ENCODE measurements around the gene LPP. TPM values are rescaled to one million over a fixed set of nuclear protein-coding genes. Genes with fewer than 3 reads are reported as not detected.

The LPP gene
- total RNA-seq, 1 experiment from 2014 or later, result 148 TPM

DNA sequence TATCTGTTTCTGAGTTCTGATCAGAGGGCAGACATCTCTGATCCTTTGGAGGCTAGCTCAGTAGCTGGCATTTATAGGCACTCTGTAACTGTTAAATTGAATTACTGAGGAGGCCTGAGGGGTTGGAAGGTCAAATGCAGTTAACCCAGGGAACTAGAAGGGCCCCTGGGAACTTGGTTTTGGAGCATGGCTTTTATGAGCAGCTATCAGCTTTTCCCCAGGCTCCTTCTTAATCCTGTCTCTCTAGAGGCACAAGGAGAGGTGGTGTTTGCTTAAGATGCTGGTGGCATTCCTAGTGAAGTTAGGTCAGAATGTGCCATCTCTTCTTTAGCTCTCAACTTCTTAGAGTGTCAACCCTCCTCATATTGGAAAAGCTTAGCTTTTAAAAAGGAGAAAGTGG, 128.9 kb downstream of the LPP start:
- Histone ChIP-seq H3K27me3 (ENCODE audit: insufficient read depth, low read depth) (no peaks in the 10 kb centered on the region), H3K27ac (no peak overlapping the region), H3K4me1 (replicated peaks; ENCODE audit: insufficient read depth) (peaks cover 22% of the 10 kb centered on the region), H3K4me3 (no peak overlapping the region), H3K9me2 (ENCODE audit: insufficient read depth) (no peaks in the 10 kb centered on the region), H3K4me2 (no peak overlapping the region), H2AFZ (no peak overlapping the region), H3K9me3 (ENCODE audit: insufficient read depth, low read depth) (no peaks in the 10 kb centered on the region), H3K36me3 (ENCODE audit: low read depth) (no peaks in the 10 kb centered on the region), H3K79me2 (ENCODE audit: low read depth) (peaks cover 20% of the 10 kb centered on the region; the same call in 1 of the 2 replicates), H3F3A (ENCODE audit: insufficient read depth, low read depth) (peaks cover 7% of the 10 kb centered on the region; the same call in 1 of the 2 replicates), H4K20me1 (ENCODE audit: insufficient read depth) (no peaks in the 10 kb centered on the region)
- intact Hi-C loops (cut with micrococcal nuclease; ENCODE audit: unreplicated experiment), result no loop called here
- DNase-seq, result no peak
- POLR2A ChIA-PET (ENCODE audit: unreplicated experiment), result no interaction called here
- CTCF ChIA-PET, result no interaction called here
- no TSS peak for BruUV-seq (replicated peaks)
- TF ChIP-seq, protein P1, sequence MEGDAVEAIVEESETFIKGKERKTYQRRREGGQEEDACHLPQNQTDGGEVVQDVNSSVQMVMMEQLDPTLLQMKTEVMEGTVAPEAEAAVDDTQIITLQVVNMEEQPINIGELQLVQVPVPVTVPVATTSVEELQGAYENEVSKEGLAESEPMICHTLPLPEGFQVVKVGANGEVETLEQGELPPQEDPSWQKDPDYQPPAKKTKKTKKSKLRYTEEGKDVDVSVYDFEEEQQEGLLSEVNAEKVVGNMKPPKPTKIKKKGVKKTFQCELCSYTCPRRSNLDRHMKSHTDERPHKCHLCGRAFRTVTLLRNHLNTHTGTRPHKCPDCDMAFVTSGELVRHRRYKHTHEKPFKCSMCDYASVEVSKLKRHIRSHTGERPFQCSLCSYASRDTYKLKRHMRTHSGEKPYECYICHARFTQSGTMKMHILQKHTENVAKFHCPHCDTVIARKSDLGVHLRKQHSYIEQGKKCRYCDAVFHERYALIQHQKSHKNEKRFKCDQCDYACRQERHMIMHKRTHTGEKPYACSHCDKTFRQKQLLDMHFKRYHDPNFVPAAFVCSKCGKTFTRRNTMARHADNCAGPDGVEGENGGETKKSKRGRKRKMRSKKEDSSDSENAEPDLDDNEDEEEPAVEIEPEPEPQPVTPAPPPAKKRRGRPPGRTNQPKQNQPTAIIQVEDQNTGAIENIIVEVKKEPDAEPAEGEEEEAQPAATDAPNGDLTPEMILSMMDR (conservative IDR thresholded peaks at IDR 0.05), result no peak
- no peak for TF ChIP-seq EZH2 (IDR thresholded peaks at IDR 0.05; ENCODE audit: low read depth)

DNA sequence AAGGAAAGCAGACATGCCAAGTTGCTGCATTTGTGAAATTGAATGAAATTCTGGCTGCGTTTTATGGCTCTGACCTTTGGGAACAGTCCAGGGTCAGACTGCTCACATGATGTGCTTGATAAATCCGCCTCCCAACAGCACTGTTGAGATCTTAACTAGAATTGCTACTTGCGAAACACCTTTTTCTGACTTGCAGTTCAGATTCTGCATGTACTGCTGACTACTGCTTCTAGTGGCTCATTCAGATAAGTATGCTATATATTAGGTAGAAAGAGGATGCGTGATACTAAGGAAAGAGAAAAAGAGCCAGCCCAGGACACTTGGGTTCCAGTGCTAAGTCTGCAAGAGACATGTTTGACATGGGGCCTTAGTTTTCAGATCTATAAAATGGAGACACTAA, 129.4 kb downstream of the LPP start:
- Histone ChIP-seq H3K79me2 (ENCODE audit: low read depth) (peaks cover 23% of the 10 kb centered on the region; the same call in 1 of the 2 replicates), H3K27me3 (ENCODE audit: insufficient read depth, low read depth) (no peaks in the 10 kb centered on the region), H3F3A (ENCODE audit: insufficient read depth, low read depth) (peaks cover 7% of the 10 kb centered on the region; the same call in 1 of the 2 replicates), H3K27ac (no peak overlapping the region), H2AFZ (no peak overlapping the region), H3K9me3 (ENCODE audit: insufficient read depth, low read depth) (no peaks in the 10 kb centered on the region), H3K4me3 (no peak overlapping the region), H3K36me3 (ENCODE audit: low read depth) (no peaks in the 10 kb centered on the region), H4K20me1 (ENCODE audit: insufficient read depth) (no peaks in the 10 kb centered on the region), H3K4me1 (replicated peaks; ENCODE audit: insufficient read depth) (peaks cover 22% of the 10 kb centered on the region), H3K4me2 (no peak overlapping the region), H3K9me2 (ENCODE audit: insufficient read depth) (no peaks in the 10 kb centered on the region)
- BruUV-seq (replicated peaks), result no TSS peak
- TF ChIP-seq EZH2 (IDR thresholded peaks at IDR 0.05; ENCODE audit: low read depth), result no peak
- TF ChIP-seq, protein P1 (conservative IDR thresholded peaks at IDR 0.05), result no peak
- POLR2A ChIA-PET (ENCODE audit: unreplicated experiment), result no interaction called here
- intact Hi-C loops (cut with micrococcal nuclease; ENCODE audit: unreplicated experiment), result no loop called here
- DNase-seq, result no peak
- CTCF ChIA-PET, result no interaction called here

DNA sequence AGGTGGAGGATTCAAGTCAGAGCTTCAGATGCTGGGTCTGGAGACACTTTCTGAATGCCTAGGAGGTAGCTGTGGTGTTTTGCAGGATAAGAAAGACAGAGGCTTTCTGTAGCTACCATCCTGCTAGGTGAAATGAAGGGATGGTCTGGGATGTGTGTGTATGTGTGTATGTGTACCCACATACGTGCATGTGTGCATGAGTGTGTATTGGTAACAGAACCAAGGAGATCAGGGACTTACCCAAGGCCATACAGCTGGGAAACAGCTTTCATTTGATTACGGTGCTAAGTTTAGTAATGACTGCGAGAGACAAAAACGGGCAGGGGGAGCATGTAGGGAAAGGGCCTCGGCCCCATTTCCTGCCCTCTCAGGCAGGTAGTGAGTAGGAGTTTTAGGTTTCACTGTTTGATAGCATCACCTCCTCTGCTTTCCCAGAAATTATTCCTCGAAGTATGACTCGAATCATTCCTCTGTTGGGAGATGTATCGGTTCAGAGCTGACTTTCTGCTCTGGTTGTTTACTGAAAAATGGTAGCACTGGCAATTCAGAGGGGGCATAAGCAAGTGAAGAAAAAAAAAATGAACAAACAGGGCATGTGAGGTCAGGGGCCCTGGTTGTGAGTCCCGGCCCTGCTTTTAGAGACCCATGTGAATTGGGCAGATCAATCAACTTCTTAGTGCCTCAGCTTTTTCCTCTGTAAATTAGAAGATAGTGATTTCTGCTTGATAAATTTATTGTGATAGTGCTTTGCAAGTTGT, 130.7 kb downstream of the LPP start:
- Histone ChIP-seq H3K79me2 (ENCODE audit: low read depth) (peaks cover 24% of the 10 kb centered on the region; the same call in 1 of the 2 replicates), H3K9me2 (ENCODE audit: insufficient read depth) (no peaks in the 10 kb centered on the region), H3K4me2 (no peak overlapping the region), H3K4me1 (replicated peaks; ENCODE audit: insufficient read depth) (peaks cover 22% of the 10 kb centered on the region), H3K9me3 (ENCODE audit: insufficient read depth, low read depth) (no peaks in the 10 kb centered on the region), H3F3A (ENCODE audit: insufficient read depth, low read depth) (peaks cover 7% of the 10 kb centered on the region; the same call in 1 of the 2 replicates), H3K27ac (no peak overlapping the region), H2AFZ (no peak overlapping the region), H3K36me3 (ENCODE audit: low read depth) (no peaks in the 10 kb centered on the region; the same call in 1 of the 2 replicates), H3K4me3 (no peak overlapping the region), H4K20me1 (ENCODE audit: insufficient read depth) (no peaks in the 10 kb centered on the region), H3K27me3 (ENCODE audit: insufficient read depth, low read depth) (no peaks in the 10 kb centered on the region)
- intact Hi-C loops (cut with micrococcal nuclease; ENCODE audit: unreplicated experiment), result no loop called here
- CTCF ChIA-PET, result no interaction called here
- no TSS peak for BruUV-seq (replicated peaks)
- no peak for TF ChIP-seq EZH2 (IDR thresholded peaks at IDR 0.05; ENCODE audit: low read depth)
- TF ChIP-seq, protein P1 (conservative IDR thresholded peaks at IDR 0.05), result no peak
- POLR2A ChIA-PET (ENCODE audit: unreplicated experiment), result interaction anchor here (0.6 kb wide), 1 partner anchor 660 kb away, joined by 3 read pairs; no protein-coding TSS in a partner anchor
- DNase-seq, result no peak

Measured in PC-9 (cell line).